Stimulated activated CD4-positive, alpha-beta T cell treated with anti-CD3 and anti-CD28 coated beads, Interleukin-4, amount 100 ng/mL, for 48 hours (primary cell): Measurements from ENCODE around the gene ZBTB16.
A peak's percentile ranks its signal among the peaks of the same experiment; 100 is the strongest.

ENCODE experiments used
- DNase-seq, 2 donors: peaks; one replicate each; pipeline ENCODE4 v3.0.0-alpha.2; 2020; ENCODE audit warnings: low read depth in 2 of 2

The ZBTB16 gene

DNA sequence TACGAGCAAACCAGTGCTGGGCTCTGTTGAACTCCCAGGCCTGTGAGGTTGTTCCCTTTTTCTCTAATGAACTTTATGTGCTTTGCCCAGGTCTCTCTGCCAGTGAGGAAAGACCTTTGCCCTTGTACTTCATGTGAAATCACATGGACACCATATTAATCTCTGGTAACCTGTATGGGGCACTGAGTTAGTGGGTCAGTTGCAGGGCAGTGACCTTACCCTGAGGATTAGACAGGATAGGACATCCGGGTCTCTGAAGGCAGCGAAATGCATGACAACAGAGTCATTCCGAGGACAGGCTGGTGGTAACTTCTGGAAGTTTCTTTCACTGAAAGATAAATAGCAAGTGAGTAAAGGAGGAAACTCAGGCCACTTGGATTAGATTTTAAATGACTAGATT is 93.7 kb downstream of the ZBTB16 start:
- DNase-seq = no peak

DNA sequence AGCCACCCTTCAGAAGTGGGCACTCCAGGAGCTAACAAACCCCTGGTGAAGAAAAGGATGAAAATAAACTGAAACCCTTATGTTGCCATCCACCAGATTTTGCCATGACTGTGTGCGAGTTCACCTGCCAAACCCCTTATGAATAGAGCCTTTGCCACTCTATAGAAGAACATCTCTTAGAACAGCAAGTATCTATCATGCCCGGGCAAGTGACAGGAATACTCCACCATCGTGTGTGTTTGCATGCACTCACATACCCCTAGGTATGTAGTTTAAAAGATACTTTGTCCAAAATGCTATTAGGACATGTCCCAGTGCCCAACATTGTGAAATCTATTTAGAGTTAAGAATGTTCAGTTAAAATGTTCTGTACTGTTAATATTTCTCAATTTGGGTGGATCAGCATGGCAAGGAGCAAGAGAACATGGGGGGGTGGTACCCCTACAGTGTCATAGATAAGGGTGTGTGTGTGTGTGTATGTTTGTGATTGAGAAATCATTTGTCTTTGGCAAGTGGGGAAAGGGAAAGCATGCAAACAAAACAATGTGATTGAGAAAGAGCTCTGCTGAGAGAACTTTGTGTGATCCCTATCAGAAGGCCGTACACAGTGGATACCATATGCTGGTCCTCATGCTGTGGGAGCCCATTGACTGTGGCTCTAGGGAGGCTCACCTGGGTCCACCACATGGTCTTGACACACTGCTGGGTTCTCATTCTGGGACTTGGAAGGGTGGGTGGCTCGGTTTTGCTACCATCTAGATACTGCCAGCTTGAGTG is 94.9 kb downstream of the ZBTB16 start:
- DNase-seq = no peak

DNA sequence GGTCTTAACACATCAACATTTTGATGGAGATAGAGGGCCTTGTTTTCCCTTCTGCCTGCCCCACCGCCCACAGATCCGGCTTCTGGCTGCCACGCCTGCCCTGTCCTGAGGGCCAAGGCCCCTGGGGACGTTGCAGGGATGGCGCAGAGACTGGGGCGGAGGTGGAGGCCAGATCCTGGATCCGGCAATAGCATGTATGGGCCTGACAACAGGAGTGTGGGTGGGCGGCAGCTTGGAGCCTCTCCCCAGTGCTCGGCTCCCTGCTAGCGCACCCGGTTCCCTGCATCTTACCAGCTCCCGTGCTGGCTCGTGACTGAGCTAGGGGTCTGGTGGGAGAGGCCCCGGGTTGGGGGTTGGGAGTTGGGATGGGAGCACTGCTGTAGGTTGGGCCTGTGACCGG is 95.6 kb downstream of the ZBTB16 start:
- DNase-seq = no peak

DNA sequence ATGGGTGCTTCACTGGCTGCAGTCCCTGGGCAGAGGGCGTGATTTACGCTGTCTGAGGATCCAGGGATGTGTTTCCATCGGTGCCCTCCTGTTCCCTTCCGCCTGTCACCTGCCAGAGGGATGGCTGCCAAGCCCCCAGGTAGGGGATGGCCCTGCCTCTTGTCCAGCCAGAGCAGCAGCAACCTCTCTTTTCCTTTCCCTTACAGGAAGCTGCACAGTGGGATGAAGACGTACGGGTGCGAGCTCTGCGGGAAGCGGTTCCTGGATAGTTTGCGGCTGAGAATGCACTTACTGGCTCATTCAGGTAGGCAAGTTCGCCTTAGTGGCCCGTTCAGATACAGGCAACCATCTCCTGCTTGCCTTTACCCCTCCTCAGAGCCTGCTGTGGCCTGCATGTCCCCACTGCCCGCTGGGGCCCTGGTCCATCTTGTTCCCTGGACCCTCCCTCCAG is 96.6 kb downstream of the ZBTB16 start:
- DNase-seq = no peak

DNA sequence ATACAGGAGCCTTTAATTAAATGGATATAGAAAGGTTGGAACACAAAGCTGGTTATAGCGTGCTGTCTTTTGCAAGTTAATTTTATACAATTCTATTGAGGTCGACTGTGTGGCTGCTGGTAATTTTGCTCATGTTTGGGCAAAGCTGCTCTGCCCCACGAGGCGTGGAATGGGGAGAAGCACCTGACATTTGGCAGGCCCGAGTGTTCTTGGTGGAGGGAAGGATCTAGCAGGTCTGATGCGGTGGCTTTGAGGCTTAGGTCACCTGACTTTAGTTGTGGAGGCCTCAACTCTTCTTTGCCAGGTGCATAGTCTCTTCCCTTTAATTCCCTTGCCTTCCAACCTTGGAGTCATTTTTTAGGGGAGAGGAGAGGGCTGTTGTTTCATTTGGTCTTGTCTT is 97.3 kb downstream of the ZBTB16 start:
- no peak for DNase-seq

DNA sequence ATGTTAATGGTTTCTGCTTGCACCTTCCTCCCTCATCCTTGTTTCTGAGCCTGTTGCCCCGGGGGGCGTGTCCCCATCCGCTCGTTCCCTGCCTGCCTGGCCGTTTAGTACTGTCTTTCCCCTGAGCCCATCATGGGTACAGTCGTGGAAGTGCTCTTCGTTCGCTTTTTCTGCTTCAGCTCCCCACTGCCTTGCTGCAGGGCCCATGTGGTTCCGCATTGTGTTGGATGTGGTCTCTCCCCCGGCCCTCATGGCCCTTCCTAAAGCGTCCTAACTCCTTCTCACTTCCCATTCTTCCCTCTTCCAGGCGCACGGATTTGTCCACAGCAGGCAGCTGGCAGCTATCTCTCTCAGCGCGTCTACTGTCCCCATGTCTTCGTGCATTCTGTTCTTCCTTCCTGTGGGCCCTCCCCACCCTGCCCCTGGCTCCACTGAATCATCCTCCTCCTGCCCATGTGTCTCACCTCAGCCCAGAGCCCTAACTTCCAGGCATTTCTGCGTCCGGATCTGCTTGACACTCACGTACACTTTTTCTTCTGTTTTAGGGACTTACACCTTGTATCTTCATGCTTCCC is 98.1 kb downstream of the ZBTB16 start:
- DNase-seq = no peak

DNA sequence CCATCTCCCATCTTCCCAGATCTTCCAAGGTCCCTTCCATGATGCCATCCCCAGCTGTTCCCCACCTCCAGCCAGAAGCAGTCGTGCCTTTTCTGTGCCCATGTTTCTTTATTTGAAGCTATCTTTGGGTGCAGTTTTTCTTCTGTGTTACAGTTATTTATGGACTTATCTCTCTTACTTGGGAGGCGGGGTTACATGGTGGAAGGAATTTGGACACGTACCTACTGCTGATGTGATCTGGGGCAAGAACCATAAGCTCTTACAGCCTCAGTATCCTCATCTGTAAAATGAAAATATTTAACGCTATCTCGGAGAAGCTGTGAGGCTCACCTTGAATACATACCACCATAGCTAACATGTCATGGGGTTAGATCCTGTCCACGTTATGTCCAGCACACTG is 98.9 kb downstream of the ZBTB16 start:
- DNase-seq = no peak

DNA sequence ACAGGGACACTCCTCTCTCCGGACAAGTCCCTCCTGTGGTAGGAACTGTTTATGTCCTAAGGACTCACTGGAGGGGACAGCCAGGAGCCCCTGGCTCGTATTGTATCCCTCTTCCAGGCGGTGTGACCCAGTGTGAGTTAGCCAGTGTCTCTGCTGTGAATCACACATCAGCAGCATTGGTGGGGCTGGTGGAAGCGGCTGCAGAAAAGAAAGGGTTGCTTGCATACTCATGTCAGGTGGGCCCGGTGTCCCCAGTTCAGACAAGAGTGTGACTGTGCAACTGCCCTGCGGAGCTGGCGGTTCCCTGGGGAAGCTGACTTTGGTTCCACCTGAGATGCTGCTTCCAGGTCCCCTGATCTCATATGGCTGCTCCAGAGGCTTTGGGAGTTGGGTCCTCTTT is 99.4 kb downstream of the ZBTB16 start:
- no peak for DNase-seq

DNA sequence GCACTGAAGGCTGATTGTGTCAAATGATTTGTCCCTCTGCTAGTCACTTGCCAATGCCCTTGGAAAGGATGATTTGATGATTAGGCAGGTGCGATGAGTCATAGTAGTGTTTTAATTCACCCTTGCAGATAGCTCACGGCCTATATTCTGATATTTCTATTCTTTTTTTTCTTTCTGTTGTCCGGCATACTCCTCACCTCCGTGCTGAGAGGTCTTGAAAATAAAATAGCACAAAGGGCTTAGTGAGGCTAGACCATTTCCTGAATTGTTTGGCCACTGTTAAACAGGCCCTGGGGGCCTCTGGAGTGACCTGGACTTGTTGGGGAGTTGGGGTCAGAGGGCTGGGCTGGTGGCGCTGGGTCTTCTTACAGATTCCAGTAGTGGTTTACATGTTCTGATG is 99.8 kb downstream of the ZBTB16 start:
- DNase-seq = no peak

DNA sequence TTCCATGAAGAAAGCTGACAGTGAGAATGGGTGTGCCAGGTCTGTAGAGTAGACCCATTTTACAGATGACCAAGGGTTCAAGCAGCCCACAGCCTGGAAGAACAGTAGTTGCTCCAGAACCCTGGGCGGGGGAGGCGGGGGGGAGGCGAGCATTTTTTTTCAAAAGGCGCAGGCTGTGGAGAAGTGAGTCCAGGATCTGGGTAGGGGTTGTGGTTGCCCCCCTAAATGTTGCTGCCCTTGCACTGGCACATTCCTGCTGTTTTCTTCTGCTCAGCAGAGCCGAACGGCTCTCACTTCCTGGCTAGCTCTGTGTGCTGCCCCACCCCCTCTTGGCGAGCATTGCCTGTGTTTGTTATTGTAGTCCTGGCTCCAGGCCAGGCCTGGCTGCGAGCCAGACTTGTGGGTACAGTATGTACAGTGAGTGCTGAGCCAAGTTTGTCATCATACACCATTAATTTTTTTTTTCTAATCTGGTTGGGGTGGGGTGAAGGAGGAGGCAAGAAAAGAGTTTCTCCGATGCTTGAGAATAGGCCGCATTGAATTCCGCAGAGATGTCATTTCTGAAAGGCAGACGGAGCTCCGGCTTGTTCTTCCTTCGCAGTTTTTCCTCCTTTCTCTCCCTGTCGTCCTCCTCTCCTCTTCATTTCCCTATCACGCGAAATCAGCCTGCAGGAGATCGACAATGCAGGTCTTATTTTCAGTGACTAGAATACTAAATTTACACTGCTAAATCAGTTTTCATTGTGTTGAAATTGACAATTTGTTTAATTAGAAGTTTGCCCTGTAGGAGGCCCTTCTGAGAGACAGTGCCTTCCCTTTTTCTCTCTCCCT is 100.5 kb downstream of the ZBTB16 start:
- peak; percentile 81 to 83 for DNase-seq

DNA sequence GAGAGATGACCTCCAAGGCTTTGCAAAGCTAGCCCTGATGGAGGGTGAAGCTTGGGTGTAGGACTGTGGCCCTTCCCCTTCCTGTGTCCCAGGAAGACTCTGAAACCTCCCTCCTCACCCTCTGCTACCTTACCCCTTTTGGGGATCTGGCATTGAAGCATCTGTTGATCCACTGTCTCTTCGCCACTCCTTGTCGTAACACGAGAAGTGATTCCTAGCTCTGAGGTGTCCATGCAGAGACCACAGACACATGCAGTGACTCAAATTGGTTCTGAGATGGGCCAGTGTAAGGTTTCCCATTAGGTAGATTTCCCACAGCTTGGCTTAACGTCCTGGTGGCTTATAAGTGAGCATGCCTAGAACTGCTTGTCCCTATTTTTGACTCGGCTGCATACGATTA is 101.4 kb downstream of the ZBTB16 start:
- no peak for DNase-seq

DNA sequence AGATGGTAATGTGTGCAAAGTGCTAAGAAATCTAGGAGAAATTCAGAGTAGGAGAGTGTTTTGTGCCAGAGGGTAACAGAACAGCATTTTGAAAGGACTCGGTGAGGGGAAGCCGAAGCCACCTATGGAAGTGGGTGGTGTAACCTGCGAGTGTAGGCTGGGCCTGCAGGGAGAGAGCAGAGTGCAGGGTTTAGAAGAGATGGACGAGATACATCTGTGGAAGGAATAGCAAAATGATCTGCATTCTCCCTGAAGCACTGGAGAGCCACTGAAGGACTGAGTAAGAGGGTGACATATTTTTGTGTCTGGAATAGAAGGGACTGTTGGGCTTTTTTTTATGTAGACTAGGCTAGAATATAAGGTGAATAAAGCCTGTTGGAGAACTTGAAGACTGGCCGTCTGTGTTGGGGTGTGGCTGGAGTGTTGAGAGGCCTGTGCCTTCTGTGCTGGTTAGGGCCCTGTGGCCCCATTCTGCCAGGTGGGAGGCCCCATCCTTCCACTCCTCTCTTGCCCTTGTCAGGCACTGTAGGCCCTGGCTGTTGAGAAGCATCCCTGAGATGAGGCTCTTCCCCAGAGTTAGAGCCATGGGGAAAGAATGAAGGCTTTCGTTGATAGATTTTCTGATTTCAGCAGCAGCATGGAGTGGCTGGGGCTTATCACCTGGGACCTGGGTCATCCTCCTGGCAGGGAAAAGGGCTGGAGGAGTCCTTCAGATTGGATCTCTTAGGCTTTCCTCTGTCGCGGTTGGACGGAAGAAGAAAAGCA is 102.2 kb downstream of the ZBTB16 start:
- DNase-seq = no peak

DNA sequence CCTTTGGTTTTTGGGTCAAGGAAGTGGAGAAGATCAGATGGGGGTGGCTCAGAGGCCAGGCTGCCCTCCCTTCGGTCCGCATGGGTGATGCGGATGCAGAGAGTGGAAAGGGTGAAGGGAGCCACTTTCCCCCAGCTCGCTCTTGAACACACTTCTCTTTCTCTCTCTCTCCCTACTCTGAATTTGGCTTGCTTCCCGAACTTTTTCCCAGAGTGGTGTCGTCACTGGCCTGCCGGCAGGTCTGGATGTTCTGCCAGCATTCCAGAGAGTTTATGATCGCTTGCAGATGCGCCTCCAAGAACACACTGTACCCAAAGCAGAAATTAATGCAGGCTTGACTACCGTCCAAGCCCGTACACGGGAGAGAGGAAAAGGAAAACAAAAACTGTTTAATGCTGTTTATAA is 103.2 kb downstream of the ZBTB16 start:
- no peak for DNase-seq

DNA sequence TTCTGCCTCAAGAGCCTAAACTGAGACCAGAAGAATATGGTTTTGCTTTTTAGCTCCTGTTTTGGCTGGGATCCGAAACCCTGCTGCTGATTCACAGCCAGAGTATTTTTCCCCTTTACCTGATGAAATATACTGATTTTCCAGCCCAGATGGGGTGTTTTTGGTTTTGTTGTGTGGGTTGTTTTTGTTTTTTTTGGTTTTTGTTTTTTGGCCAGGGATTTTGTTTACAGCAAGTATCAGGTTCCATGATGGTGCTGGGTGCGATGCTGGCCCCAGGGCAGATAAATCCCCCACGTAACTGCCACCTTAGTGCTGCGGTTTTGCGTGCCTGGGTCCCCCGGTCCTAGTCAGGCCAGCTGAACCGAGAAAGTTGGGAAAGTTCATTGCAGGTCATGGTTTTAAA is 103.7 kb downstream of the ZBTB16 start:
- DNase-seq = no peak

DNA sequence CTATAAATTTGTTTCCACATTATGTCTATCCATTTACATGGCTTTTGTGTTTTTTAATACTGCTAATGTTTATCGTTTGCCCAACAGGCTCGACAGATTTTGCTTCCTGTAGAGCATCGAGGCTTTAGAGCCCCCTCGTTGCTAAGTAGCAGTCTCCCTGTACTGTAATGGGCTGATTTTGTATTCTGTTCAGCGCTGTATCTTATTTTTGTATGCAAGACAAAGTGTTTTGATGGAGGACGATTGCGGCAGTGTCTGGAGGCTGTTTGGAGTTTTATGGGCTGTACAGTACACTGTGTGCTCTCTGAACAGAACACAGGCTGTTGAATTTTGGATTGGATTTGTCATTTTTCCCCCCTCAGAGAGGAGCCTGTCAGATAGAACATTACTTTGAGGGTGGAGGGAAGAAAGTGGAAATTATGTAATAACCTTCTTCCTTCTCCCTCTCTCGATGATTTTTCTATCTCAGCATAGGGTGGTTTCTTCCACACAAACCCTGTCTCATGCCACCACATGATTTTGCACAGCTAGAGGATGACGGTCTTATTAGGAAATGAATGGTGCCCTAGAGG is 104.4 kb downstream of the ZBTB16 start:
- DNase-seq = no peak

DNA sequence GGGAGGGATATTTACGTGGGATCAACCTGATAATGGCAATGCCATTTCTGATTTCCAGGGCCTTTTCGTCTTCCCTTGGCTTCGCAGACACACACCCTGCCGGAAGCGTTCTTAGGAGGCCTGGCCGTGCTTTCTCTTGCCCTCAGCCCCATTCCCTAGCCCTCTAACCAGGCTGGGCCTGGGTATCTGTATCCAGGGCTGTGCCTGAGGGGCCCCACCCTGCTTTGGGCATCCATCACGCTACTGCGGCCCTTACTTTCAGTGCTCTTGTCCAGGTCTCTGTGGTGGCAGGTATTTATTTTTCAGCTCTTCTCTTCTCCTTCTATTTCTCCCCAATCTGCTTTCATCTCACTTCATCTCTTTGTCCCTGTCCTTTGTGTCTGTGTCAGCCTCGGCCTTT is 105.0 kb downstream of the ZBTB16 start:
- DNase-seq = no peak

DNA sequence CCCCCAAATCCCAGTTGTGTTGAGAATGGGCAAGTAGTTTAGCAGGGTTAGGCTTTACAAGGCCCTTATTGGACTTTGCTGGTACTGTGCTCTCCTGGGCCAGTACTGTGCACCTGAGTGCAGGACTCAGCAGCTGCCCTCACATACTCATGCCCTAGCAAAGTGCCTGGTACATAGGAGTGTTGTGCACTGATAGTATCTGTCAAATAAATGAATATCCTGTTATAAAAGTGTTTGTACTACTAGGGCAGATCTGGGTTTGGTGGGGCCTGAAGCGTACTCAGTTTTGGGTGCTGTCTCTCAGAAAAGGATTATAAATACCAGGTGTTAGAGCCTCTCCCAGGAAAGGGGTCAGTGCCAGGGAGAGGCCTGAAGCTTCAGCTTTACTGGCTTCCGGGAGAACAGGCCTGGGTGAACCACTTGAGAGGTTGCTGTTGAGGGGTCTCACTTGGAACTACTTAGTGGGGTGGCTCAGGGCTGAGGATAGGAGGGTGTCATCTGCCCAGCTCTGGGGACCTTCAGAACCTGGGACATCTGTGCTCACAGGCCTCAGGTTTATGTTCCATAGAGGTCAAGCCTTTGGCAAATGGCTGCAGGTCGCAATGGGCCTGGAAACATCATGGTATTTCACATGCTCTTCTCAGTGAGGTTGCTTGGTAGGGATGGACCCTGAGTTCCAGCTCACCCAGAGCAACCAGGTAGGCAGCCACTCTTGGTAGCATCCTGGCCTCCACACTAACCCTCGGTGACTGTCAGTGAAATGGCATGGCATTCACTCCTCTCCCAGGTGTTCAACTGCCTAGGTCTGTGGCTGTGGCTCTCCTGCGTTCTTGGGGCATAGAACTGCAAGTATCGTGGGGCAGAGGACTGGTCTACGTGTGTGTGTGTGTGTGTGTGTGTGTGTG is 106.1 kb downstream of the ZBTB16 start:
- DNase-seq = no peak

DNA sequence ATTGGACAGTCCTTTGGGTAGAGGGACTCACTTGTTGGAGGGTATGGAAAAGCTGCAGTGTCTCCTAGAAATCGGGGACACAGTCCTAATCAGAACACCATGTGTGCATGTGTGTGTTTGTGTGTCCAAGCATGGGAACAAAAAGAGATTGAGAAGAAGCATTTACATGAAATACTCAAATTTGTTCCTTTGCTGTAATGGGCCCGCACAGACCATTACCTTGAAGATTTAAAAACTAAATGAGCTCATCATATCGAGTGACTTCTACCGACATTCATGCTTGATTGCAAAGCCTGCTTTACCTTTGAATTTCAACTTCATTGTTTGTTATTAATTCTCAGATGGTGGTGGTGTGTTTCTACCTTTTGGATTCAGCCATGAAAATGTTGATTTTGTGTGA is 106.9 kb downstream of the ZBTB16 start:
- no peak for DNase-seq

DNA sequence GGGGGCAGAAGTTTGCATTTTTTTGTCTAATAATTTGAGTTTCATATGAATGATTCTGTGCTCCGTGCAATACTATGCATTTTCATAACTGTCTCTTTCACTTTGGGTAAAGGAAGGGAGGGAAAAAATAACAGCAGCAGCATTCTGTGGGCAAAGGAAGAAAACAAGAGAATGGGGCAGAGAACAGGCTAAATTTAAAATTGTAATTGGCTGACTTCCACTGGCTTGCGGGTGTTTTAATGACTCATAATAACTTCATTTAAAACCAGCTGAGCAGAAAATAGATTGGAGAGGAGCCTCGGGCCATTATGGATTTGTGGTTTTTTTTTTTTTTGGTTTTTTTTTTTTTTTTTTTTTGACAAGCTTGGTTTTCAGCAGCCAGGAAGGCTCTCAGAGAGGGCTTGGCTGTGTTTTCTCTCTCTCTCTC is 107.4 kb downstream of the ZBTB16 start:
- DNase-seq = no peak

DNA sequence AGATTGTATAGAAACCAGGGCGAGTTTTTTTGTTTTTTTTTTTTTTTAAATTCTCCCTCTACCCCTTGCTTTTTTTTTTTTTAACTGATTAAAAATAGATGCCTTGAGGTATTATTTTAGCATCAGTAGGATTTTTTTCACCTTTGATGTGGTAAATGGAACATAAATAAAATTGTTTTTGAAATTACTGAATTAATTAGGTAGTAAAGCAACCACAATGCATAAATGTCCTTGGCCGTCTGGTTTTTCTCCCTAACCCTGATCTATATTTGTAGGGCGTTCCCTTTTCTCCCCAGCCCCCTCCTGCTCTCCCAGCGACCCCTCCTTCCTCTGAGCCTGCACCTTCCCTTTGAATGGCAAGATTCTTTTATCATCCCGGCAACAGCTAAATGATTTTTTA is 107.8 kb downstream of the ZBTB16 start:
- DNase-seq = no peak
